ENCODE results near the gene LRRC27.

The LRRC27 gene

DNA sequence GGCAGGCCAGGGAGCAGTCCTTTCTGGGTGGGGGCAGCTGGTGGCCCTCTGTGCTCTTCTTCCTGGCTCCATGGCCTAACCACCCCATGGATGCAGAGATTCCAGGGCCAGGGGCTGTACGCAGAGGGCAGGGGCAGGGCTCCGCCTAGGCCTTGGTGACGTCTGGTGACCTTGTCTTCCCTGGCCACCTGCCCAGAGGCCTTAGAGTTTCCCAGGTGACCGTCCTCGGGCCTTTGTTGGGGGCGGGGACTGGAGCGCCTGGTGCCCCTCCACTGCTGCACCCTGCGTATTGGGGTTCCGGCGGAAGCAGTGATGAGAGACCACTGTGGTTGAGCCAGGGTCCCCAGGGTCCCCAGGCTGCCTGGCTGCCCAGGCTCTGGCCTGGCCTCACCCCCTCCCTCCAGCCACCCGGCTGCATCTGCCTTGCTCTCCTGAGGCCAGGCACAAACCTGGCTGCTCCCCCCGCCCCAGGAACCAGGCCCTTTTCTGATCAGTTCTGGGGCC is 75.3 kb downstream of the LRRC27 start:
- TF ChIP-seq GATA1 (IDR thresholded peaks at IDR 0.05; ENCODE audit: low read depth, low read length) = no peak
- no peak for TF ChIP-seq POLR2A (IDR thresholded peaks at IDR 0.05; ENCODE audit: low read length)

DNA sequence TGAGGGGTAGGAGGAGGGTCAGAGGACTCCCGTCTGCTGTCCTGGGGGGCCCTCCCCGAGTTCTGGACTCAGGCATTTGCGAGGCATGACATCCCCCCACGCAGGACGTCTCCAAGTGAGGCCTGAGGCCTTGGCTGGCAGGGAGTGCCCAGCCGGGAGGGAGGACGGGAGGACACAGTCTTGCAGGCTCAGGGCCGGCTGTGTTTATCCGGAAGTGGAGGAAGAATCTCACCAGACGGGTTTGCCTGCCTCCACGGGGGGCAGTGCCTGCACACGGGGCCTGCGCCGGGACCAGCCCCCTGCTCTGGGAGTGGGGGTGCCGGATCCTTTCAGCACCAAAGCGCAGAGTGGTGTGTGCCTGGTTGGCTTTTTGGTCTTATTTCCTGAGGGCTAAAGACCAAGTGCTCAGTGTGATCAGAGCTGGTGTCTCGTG is 75.9 kb downstream of the LRRC27 start:
- TF ChIP-seq GATA1 (IDR thresholded peaks at IDR 0.05; ENCODE audit: low read depth, low read length) (no peak), POLR2A (IDR thresholded peaks at IDR 0.05; ENCODE audit: low read length) (no peak)
- no peak for DNase-seq

More for the DNA sequence above, 75.3 kb downstream of the LRRC27 start:
- no peak for DNase-seq

DNA sequence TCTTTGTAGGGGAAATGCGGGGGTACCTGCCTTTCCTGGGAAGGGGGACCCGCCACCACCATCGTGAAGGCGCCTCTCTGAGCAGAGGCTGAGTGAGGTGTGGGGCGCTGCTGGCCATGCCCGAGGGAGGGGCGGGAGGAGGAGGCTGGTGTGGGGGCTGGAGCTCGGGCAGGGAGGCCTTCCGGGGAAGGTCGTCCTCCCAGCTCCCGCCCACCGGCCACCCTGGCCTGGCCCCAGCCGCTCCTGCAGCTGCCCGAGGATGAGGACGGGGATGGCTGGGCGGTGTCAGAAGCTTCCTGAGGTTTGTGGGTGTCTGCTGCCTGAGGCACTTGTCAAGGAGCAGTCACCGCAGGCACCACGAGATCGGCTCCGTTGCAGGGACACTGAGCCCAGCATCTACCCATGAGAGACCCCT is 76.4 kb downstream of the LRRC27 start:
- TF ChIP-seq GATA1 (IDR thresholded peaks at IDR 0.05; ENCODE audit: low read depth, low read length) (no peak), POLR2A (IDR thresholded peaks at IDR 0.05; ENCODE audit: low read length) (no peak)
- no peak for DNase-seq

DNA sequence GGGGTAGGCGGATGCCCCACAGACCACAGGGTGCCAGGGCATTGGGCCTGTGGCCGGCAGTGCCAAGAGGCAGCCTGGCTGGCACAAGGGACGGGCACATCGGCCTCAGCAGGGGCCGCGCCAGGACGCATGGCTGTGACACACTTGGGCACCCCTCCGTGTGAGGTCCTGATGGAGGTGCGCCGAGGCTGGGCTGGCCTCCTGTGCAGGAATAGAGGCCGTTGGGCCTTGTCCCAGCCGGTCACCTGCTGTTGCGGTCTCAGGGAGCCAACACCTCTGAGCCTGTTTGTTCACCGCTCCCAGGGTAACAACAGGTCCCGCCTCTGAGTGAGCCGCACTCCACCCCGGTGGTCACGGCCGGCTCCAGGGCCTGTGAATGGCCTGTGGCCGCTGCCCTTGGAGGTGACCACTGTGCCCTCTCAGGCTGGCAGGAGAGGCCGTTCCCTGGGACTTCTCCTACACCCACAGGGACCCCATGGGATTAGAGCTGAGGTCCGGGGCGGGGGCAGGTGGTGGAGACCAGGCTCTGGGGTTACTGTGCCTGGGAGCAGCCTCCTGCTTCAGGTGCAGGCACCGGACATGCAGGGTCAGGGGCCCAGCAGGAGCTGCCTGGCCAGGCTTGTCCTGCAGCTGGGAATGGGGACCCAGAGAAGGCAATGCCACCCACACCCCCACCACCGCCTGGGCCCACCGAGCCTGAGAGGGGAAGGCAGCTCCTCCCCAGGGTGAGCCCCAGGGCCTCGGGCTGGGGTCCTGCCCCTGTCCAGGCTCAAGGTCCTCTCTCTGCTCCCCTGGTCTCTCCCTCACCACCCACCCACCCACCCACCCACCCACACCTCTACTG is 77.1 kb downstream of the LRRC27 start:
- TF ChIP-seq POLR2A (IDR thresholded peaks at IDR 0.05; ENCODE audit: low read length) = no peak
- TF ChIP-seq GATA1 (IDR thresholded peaks at IDR 0.05; ENCODE audit: low read depth, low read length) = no peak
- DNase-seq = no peak

DNA sequence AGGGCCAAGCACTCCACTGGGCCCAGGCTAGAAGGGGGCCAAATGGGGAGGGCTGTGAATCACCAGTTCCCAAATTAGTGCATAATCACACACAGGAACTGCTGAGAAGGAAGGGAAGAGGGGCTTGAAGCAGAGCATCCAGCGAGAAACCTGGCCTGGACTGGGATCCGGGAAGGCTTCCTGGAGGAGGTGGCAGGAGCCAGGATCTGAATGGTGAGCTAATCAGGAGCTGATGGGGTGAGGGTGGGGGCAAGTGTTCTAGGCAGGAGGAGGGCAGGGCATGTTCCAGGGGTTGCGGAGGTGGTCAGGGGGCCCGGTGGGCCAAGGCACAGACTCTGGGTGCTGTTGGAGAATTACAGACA is 77.7 kb downstream of the LRRC27 start:
- no peak for TF ChIP-seq POLR2A (IDR thresholded peaks at IDR 0.05; ENCODE audit: low read length)
- TF ChIP-seq GATA1 (IDR thresholded peaks at IDR 0.05; ENCODE audit: low read depth, low read length) = no peak
- no peak for DNase-seq

DNA sequence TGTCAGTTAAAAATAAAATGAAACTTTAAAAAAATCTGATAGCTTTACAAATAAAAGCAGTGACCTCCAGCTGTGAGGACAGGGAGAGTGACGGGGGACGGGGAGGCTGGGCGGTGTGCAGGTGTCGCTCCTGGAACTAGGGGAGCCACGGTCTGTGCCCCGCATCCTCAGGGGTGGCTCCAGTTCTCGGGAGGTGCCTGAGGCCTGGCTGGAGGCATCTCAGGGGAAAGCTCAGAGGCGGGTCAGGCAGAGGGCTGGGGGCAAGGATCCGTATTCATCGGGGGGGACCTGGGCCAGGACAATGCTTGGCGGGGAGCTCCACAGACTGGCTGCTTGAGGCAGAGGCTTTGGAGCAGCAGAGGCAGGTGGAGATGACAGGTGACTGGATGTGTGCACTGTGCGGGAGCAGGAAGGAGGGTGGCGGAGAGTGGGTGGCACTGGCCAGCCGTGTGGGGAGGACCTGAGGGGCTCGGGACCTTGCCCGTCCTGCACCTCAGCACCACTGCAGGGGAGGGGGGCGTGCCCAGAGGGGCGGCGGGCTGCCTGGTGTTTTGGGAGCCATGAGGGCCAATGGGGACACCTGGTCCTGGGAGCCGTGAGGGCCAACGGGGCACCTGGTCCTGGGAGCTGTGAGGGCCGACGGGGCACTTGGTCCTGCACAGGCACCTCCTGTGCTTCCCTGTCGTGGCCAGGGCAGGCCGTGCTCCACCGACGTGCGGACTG is 78.2 kb downstream of the LRRC27 start:
- no peak for TF ChIP-seq GATA1 (IDR thresholded peaks at IDR 0.05; ENCODE audit: low read depth, low read length)
- TF ChIP-seq POLR2A (IDR thresholded peaks at IDR 0.05; ENCODE audit: low read length) = no peak
- DNase-seq = no peak

DNA sequence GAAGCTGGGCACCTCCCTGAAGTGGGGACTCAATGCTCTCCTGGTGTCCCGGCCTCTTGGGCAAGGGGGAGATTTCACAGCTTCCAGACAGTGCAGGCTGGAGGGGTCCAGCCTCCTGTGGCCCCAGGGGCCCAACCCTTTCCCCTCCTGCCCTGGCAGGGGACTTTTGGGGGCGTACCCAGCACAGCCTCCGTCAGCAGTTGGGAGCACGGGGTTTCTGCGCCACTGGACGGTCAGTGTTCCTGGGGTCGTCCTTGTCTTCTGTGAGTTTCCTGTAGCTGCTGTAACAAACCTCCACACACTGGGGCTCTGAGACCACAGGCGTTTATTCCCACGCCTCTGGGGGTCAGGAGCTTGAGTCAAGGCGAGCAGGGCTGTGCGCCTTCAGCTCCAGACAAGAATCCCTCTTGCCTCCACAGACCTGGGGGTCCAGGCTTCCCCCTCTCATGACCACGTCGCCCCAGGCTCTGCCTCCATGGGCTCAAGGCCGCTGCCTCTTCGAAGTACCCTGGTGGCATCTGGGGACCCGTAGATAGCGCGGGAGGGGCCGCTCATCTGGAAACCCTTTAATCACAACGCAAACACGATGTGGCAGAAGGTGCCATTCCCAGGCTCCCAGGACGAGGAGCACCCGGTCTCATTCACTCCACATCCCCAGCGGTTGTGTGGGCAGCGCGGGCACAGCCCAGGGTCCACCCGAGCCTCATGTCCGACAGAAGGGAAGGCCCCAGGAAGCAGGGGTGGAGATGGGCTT is 79.0 kb downstream of the LRRC27 start:
- no peak for TF ChIP-seq POLR2A (IDR thresholded peaks at IDR 0.05; ENCODE audit: low read length)
- no peak for TF ChIP-seq GATA1 (IDR thresholded peaks at IDR 0.05; ENCODE audit: low read depth, low read length)
- no peak for DNase-seq

DNA sequence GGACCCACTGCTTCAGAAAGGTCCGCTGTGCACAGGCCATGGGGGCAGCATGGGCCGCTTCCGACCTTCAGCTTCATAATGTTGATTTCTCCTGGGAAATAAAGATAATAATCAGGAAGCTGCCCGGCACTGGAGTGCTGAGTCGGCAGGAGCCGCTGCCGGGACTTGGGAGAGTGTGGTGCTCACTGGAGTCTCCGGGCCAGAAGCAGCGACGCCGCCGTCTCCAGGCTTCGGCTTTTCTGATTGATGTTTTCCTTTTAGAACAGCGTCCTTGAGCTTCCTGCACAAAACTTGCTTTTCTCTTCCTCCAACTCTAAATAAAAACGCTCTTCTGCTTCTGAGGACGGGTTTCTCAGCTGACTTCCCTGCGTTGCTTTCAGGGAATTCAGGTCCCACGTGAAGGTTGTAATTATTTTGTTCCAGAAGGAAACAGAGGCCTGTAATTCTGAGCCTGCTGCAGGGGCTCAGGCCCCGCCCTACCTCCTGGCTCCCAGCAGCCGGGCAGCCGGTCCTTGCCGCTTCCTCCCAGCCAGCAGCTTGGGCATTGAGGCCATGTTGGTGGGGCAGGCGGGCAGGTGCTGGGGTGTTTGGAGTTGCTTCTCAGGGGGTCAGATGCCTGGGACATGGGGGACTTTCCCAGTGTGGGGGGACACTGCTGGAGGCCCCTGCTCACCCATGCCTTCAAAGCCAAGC is 79.7 kb downstream of the LRRC27 start:
- TF ChIP-seq POLR2A (IDR thresholded peaks at IDR 0.05; ENCODE audit: low read length) (no peak), GATA1 (IDR thresholded peaks at IDR 0.05; ENCODE audit: low read depth, low read length) (no peak)
- no peak for DNase-seq

DNA sequence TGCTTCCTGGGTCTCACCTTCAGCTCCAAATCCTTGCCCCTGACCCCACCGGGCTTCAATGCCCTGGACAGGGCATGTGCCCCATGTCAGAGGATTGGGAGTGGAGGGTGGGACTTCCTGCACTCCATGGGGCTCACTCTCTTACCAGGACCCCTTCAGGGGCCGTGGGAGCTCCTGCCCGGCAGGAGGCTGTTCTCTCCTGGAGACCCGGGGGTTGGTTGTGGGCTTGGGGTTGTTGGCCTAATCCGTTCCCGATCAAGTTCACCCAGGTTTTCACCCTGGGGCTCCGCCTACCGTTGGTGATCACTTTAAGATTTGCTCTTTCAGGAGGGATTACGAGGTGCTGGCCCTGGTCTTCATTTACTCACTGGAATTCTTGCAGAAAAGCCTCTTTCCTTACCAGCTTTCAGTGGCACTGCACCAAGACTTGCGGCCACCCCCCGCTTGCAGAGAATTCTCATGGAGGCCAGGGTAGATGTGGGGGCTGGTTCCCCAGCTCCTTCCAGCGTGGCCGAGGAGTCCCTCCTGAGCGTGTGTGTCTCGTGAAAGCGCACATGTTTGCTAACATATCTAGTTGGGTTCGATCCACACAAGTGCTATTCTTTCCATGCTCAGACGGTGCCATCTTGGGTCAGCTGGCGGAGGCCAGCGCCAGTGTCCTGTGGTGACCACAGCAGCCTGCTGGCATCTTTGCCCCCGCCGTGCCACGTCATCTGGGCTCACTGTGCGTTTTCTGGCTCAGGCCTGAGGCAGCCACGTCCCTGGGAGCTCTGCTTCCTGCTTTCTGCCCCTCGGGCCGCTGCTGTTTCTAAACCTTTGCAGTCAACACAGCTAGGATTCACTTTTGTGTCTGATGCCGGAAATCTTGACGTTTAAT is 80.6 kb downstream of the LRRC27 start:
- TF ChIP-seq POLR2A (IDR thresholded peaks at IDR 0.05; ENCODE audit: low read length) (no peak), GATA1 (IDR thresholded peaks at IDR 0.05; ENCODE audit: low read depth, low read length) (no peak)
- no peak for DNase-seq

DNA sequence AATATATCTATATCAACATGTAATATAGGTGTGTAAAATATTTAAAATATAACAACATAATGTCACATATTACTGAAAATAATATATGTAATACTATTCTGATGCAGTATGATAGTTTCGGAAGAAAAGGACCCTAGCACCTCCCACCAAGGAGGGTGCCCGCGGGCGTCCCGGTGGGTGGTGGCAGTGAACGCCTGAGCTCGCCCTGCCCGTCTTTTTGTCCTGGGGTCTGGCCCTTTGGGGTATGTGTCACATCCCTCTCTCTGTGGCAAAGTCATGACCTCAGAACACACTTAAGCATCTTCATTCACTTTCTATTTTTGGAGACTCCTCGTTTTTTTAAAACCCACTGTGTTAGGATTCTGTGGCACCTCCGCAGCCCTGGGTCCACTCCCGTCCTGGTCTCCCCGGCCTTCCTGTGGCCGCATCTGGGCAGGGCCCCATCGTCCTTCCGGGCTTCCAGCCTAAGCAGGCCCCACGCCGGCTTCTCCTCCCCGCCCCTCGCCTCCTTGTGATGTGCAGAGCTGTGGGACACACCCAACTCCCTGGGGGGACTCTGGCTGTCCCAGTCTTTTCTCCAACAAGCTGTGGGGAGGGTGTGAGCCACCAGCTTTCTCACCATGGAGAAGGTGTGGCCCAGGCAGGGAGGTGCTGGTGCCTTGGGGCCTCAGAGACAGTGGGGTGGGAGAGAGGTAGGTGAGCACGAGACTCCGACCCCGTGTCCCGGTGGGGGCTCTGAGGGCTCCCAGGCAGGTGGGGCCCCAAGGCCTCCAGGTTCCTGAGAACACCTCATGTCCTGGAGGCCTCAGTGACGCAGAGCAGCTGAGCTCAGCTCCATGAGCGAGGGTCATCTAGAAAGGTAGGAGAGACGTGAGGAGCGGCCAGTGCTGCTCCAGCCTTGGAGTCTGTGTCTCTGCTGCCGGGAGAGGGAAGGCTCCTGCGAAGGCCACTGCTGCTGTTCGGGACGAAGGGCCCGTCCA is 81.5 kb downstream of the LRRC27 start:
- no peak for DNase-seq
- no peak for TF ChIP-seq POLR2A (IDR thresholded peaks at IDR 0.05; ENCODE audit: low read length)
- TF ChIP-seq GATA1 (IDR thresholded peaks at IDR 0.05; ENCODE audit: low read depth, low read length) = no peak

DNA sequence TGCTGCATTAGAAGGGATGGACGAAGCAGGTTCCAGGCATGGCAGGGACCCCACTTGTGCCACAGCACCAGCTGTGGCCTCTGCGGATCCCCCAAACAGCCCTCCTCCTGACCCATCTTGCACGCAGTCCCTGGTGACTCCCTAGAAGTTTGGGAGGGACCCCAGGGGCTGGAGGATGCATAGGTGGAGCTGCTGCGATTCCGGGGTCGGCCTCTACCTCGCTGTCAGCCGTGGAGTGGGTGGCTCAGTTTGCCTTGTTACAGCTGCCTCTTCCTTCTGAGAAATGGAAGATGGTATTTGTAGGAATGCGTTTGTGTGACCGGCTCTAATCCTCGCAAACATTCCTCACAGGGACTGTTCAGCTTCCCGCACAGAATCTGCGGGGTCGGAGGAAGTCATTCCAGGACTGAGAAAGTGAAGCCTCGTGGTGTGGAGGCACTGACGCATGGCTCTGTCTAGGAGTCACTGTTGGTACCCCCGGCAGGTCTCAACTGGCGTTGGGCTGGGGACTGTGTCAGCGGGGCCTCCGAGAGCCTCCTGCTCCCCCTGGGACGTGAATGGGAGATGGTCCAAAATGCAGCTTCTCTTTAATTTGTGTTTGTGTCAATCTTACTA is 82.5 kb downstream of the LRRC27 start:
- TF ChIP-seq GATA1 (IDR thresholded peaks at IDR 0.05; ENCODE audit: low read depth, low read length) = no peak
- no peak for TF ChIP-seq POLR2A (IDR thresholded peaks at IDR 0.05; ENCODE audit: low read length)
- DNase-seq = no peak

All from erythroblast (primary cell).